C4-2B (cell line): ENCODE results near the gene FTCD.
"Not testable (repeated sequence)": the region's sequence is repeated elsewhere in the genome, so short reads cannot be mapped to it uniquely, and the experiment has no call there.

Source experiments
- ZFX ChIP-seq: fragments of 450-650 bp; IDR thresholded peaks from 2 replicates; pipeline ENCODE4 v1.6.1; 2017
- TF ChIP-seq, protein P1 (sequence below): fragments of 450-650 bp; conservative IDR thresholded peaks from 2 replicates; pipeline ENCODE4 v1.5.1; 2017; ENCODE audit warnings: mild to moderate bottlenecking

DNA sequence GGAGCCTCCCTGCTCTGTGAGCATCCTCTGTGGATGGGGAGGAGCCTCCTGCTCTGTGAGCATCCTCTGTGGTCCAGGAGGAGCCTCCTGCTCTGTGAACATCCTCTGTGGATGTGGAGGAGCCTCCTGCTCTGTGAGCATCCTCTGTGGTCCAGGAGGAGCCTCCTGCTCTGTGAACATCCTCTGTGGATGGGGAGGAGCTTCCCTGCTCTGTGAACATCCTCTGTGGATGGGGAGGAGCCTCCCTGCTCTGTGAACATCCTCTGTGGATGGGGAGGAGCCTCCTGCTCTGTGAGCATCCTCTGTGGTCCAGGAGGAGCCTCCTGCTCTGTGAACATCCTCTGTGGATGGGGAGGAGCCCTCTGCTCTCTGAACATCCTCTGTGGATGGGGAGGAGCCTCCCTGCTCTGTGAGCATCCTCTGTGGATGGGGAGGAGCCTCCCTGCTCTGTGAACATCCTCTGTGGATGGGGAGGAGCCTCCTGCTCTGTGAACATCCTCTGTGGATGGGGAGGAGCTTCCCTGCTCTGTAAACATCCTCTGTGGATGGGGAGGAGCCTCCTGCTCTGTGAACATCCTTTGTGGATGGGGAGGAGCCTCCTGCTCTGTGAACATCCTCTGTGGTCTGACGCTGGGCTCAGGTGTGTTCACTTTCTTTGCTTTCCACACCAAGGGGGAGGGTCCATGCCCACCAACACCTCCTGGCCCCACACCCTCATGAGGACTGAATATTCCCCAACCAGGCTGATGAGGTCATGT is 15.2 kb upstream of the FTCD start:
- TF ChIP-seq, protein P1, sequence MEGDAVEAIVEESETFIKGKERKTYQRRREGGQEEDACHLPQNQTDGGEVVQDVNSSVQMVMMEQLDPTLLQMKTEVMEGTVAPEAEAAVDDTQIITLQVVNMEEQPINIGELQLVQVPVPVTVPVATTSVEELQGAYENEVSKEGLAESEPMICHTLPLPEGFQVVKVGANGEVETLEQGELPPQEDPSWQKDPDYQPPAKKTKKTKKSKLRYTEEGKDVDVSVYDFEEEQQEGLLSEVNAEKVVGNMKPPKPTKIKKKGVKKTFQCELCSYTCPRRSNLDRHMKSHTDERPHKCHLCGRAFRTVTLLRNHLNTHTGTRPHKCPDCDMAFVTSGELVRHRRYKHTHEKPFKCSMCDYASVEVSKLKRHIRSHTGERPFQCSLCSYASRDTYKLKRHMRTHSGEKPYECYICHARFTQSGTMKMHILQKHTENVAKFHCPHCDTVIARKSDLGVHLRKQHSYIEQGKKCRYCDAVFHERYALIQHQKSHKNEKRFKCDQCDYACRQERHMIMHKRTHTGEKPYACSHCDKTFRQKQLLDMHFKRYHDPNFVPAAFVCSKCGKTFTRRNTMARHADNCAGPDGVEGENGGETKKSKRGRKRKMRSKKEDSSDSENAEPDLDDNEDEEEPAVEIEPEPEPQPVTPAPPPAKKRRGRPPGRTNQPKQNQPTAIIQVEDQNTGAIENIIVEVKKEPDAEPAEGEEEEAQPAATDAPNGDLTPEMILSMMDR = not testable (repeated sequence)
- TF ChIP-seq ZFX = not testable (repeated sequence)
